Measurements from ENCODE around the gene PJA2.
"Not testable (repeated sequence)": the region's sequence is repeated elsewhere in the genome, so short reads cannot be mapped to it uniquely, and the experiment has no call there.

PJA2 gene

DNA sequence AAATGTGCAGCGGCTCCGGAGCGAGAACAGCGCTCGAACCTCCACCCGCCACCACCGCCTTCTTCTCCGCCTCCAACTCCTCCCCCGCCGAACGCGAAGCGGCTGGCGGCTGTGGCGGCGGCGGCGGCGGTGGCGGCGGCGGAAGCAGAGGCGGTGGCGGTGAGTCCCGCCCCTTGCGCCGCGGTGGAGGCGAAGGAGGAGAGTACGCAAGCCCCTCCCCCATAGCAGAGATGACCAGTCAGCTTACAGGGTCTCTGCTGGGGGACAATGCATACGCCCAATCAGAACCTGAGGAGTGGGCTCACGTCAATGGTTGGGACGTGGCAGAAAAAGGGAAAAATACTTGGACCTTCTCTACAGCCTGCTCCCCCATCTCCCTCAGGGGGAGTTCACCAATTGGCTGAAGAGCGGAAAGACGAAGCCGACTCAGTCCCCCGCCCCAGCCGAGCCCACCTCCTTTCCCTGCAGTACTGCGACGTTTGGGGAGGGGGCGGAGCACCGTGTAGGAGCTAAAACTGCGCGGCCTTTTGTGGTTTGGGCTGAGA, at the start of gene PJA2:
PJA2 (minus strand) TSS at position 131 of the 545 bp plus-strand sequence. CDS start 26,541 bp downstream, outside the sequence.
- peak; percentile 98 for DNase-seq

DNA sequence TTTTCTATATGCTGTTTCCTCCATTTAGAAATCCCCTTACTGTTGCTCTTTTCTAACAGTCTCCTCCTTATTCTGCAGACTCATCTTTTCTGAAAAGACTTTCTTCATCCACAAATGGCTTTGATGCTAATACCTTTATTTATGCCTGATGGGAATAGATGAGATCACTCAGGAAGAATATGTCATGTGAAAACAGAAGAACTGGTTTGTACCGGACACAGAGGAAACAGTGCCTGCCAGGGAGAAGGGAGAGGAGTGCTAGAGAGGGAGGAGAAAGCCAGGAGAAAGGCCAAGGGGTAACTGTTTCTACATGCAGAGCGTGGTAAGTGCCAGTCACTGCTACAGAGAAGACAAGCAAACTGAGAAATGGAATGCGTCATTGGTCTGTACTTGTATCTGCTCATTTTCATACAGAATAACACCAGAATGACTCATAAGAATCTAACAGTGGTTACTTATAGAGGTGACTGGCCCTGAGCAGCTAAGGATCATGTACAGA, 45.9 kb upstream of the PJA2 start:
- peak; percentile 71 for DNase-seq

GRCh38 chr5:109454731-109455505, 45.1 kb upstream of the PJA2 start:
- DNase-seq = no peak

DNA sequence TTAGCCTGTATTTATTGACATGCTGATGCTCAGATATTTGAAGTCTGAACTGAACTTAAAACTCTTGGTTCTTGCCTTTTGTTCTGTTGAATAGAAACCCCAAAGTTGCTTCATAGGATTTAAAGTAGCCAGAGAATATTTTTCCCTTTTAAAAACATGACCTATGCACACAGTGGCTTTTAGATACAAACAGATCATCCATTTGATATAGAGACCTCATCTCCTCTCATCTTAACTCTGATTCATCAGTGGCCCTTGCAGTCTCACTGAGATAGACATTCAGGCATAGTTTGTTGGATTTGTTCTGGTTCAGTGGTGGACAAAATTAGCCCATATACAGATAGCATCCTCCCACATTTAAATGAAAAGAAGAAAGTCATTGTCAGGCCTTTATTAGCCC, 43.5 kb upstream of the PJA2 start:
- DNase-seq = no peak

- DNase-seq = no peak
These were observed 42.9 kb upstream of the PJA2 start for GRCh38 chr5:109452661-109453060.

- no peak for DNase-seq
These were observed 41.4 kb upstream of the PJA2 start for GRCh38 chr5:109451146-109451545.

DNA sequence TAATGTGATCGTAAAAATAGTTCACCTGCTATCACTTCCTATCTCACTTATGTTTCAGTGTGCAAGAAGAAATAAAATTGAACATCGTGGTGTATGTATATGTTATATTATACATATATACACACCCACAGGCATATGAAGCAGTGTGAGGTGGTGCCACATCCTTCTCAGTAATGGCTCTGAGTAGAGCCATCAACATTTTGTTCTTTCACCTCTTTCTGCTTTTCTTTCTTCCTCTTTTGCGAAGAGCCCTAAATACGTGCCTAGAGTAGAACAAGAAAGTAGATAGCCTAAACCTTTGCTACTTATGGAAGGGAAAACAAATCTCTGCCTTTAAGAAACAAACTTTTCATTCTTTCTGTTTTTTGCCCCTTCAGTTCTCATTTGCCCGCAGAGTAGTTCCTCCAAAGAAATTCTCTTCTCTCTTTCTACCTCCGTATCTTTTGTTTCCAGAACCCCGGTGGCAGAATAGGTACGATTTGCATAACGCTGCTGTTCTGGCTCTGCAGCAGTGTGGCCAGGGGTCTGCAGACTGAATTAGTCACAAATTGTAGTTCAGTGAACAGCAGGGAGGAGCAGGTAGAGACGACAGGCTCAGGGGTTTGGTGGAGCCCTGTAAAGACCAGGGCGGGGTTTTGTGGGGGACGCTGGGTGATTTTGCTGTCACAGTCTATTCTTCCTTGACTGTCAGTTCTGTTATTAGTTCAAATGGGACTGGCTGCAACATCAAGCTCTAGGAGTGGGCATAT, 40.5 kb upstream of the PJA2 start:
- DNase-seq = no peak

- no peak for DNase-seq
These were observed 39.1 kb upstream of the PJA2 start for GRCh38 chr5:109448838-109449237.

DNA sequence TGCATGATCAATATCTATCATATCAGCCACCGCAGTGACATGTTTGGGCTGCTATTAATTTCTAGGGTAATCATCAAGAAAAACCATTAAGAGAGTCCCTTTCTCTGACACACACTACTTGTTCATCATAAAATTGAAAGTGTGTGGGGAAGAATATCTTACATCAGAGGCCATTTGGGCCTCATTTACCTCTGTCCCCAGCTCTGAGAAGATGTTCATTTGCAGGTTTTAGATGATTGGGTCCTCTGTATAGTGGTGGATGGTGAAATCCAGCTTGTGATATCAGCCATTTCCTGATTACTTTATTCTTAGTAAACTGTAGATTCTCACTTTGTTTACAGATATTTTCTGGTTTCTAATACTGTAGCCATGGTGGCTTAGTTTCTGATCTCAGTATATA, 29.8 kb upstream of the PJA2 start:
- DNase-seq = no peak

GRCh38 chr5:109426075-109426474, 16.3 kb upstream of the PJA2 start:
- DNase-seq = no peak

DNA sequence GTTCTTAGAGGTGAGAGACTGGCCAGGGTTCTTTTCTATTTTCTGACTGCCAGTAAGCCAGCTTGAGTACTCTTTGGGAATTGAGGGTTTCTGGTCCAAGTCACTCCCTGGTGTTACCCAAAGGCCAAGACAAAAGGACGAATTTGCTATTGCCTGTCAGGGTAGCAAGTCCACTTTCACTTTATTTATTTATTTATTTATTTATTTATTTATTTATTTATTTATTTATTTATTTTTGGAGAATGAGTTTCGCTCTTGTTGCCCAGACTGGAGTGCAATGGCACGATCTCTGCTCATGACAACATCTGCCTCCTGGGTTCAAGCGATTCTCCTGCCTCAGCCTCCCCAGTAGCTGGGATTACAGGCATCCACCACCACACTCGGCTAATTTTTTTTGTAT, 15.7 kb upstream of the PJA2 start:
- DNase-seq = not testable (repeated sequence)

DNA sequence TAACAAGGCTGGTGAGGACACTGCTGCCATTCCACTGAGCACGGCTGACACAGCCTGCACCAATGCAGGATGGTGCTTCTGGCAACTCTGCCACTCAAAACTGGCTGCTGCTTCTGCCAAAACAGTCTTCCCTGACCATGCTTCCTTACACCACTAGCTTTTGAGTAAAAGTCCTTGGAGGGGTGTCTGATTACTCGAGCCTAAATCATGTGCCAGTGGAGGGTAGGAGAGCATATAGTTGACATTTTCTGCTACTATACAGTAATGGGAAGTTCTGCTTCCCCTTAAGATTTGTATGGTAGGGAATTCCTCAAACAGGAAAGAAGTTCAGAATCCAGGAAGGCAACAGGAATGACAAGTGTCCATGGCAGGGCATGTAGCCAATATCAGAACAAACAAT, 12.2 kb upstream of the PJA2 start:
- no peak for DNase-seq

DNA sequence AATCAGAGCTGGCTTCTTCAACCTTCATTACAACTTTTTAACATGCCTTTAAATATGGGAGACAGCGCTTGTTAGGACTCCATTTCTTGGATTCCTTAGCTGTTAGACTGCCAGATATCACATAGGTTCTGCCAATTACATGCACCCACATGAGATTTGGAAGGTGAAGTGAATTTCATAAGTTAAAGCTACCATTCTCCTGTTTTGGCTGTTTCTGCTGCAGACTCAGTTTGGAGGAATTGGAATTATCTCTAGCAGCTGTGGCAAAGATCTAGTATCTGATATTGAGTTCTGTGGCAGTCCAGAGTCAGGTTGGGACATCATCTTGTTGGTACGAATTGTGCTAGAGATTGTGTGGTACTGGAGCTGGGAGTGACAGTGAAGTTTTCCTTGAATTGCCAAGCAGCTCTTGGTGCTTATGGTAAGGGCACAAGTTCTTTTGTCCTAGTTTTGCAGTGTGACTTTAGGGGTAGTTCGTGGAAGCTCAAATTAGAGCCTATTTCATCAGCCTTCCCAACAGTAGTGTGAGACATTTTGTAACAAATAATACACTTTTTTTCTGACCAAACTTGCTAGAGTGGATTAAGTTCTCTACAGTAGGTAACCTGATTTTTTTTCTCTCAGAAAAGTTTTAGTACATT, 9.1 kb upstream of the PJA2 start:
- DNase-seq = no peak

GRCh38 chr5:109416882-109417281, 7.1 kb upstream of the PJA2 start:
- no peak for DNase-seq

DNA sequence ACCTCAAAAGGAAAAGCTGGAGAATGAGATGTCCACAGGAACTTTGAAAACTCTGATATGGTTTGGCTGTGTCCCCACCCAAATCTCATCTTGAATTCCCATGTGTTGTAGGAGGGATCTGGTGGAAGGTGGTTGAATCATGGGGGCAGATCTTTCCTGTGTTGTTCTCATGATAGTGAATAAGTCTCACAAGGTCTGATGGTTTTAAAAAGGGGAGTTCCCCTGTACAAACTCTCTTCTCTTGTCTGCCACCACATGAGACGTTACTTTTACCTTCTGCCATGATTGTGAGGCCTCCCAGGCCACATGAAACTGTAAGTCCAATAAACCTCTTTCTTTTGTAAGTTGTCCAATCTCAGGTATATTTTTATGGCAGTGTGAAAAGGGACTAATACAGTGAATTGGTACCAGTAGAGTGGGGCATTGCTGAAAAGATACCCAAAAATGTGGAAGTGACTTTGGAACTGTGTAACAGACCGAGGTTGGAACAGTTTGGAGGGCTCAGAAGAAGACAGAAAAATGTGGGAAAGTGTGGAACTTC, 4.2 kb upstream of the PJA2 start:
- DNase-seq = not testable (repeated sequence)

DNA sequence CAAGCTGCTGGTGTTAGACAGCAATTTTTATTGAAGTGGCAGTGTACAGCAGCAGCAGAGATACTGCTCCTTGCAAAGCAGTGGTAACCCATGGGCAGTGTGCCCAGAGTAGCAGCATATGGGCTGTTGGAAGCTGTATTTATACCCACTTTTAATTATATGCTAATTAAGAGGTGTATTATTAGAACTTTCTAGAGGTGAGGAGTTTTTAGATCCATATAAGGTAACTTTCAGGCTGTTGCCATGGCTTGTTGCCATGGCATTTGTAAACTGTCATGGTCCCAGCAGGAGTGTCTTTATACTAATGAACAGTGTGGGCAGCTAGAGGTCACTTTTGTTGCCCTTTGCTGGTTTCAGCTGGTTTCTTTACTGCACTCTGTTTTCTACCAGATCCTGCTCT, 3.7 kb upstream of the PJA2 start:
- DNase-seq = no peak

GRCh38 chr5:109412981-109413402, 3.2 kb upstream of the PJA2 start:
- no peak for DNase-seq

GRCh38 chr5:109411627-109412026, 1.9 kb upstream of the PJA2 start:
- peak; percentile 33 for DNase-seq

- no peak for DNase-seq
These were observed 1.4 kb upstream of the PJA2 start for GRCh38 chr5:109411149-109411514.

DNA sequence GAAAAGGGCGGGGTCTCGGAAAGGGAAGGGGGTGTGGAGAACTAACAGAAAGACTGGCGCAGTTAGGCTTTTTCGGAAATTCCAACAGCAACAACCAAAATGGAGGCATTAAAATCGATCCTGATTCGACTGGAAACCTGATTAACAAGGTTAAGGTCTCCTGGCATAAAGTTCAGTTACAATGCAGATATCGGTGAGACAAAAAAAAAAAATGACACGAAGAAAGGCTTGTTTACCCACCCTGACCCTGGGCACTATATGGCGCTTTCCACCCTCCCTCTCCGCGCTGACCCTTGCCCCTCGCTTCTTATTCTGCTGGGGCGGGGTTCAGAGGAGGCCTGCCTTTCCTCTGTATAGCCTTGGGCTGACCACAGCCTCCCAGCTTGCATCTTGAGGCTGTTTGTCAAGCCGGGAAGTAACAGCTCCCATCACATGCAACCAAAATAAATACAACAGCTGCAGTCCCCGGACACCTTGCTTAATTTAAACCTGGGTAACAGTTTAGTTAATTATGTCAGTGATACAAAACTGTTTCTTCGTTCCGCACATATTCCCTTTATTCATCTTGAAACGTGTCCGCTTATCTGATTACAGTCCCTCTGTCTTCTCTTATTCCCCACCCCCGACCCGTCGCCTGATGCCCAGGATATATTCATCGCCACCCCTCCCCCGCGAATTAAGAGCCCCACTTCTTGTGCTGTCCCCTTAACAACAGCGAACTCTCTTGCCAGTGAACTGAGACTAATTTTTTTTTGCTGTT, 795 bp upstream of the PJA2 start:
- peak; percentile 55 for DNase-seq

DNA sequence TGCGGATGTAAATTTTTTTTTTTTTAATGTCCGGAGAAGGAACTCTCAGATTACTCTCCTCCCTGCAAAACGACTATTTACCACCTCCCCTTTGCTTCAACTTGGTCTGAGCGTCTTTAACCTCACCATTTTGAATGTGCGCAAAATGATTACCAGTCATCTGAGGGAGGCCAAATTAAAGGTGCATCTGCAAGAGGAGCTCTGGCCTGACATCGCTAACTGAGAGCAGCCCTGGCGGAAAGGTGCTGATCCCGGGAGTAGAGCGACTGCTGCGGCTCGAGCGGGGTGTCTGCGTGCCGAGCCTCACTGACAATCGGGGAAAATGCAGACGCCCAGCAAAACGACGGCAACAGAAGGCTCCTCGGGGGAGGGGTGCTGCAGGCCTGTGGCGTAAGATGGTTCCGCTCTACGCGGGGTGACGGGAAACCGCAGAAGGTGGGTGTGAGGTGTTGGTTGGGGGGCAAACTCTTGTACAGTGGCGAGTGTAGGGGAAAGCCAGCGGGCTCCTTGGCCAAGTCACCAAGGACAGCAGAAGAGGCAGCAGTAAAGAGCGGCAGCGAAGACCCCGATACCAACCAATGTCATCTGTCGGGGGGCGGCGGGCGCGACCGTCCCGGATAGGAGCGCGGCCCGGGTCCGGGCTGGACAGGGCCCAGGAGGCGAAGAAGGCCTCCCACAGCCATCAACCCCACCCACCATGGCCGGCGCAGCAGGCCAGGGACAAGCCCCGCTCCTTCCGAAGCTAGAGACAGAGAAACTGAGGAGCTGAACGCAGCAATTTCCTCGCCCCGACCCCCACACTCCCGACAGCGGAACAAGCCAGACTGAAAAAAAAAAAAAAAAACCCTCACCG, 557 bp downstream of the PJA2 start:
- peak; percentile 86 for DNase-seq

Measured in activated CD4-positive, alpha-beta T cell treated with anti-CD3 and anti-CD28 coated beads, Interleukin-2, Interleukin-6, amounts not matched to agents 100 ng/mL and 50 ng/mL, durations not matched to agents 16 hours and 8 hours (primary cell).